H1 (cell line): ENCODE measurements around the gene SYNGR3. TPM values are rescaled to one million over a fixed set of nuclear protein-coding genes. Genes with fewer than 3 reads are reported as not detected.

Source experiments
- CTCF ChIA-PET: fragments of 300-600 bp; sonication (Branson Sonifier 250); formaldehyde crosslinking; loops from one replicate; lab custom pipeline; 2021; ENCODE audit not compliant: partially characterized antibody; lab: Charles Lee
- POLR2A ChIA-PET: fragments of 300-600 bp; sonication (Branson Sonifier 250); formaldehyde crosslinking; loops from one replicate; lab custom pipeline; 2021; ENCODE audit warnings: inconsistent platforms; ENCODE audit not compliant: partially characterized antibody; lab: Charles Lee
- DNase-seq, 2 experiments: peaks; one replicate each; pipeline versions ENCODE4 v3.0.0 to v3.0.0-alpha.2; 2010 to 2022; ENCODE audit warnings: low spot score in 2 of 2, low read depth in 1 of 2, mixed read lengths in 1 of 2
- FAIRE-seq: peaks from 2 replicates; lab custom pipeline; 2011; peaks lifted over from hg19 to GRCh38; lab: Jason Lieb, UNC
- H2AFZ ChIP-seq: 2 replicates; pipeline ENCODE4 v1.8.1; 2012; ENCODE audit warnings: low read length, inconsistent platforms
- H2AK5ac ChIP-seq: 2 replicates; pipeline ENCODE4 v1.6.1; 2013; ENCODE audit warnings: low read depth, low read length
- H2BK120ac ChIP-seq: replicated peaks from 2 replicates; pipeline ENCODE3; 2013; ENCODE audit warnings: low read depth, low read length, inconsistent platforms
- H2BK12ac ChIP-seq: 2 replicates; pipeline ENCODE4 v1.6.1; 2013; ENCODE audit warnings: low read depth, low read length
- H2BK15ac ChIP-seq: 2 replicates; pipeline ENCODE4 v1.6.1; 2013; ENCODE audit warnings: low read length
- H2BK20ac ChIP-seq: 2 replicates; pipeline ENCODE4 v1.6.1; 2013; ENCODE audit warnings: low read length
- H2BK5ac ChIP-seq: 2 replicates; pipeline ENCODE4 v1.6.1; 2013; ENCODE audit warnings: low read depth, low read length
- H3K14ac ChIP-seq: 2 replicates; pipeline ENCODE4 v1.6.1; 2013; ENCODE audit warnings: inconsistent platforms; ENCODE audit not compliant: insufficient read length
- H3K18ac ChIP-seq: 2 replicates; pipeline ENCODE4 v1.6.1; 2013; ENCODE audit warnings: low read length; ENCODE audit errors: extremely low read depth
- H3K23ac ChIP-seq: 2 replicates; pipeline ENCODE4 v1.6.1; 2013; ENCODE audit warnings: inconsistent platforms; ENCODE audit not compliant: insufficient read length
- H3K23me2 ChIP-seq: 2 replicates; pipeline ENCODE4 v1.6.1; 2013; ENCODE audit warnings: low read depth, low read length
- H3K27ac ChIP-seq: 2 replicates; pipeline ENCODE4 v1.6.1; 2011; ENCODE audit warnings: low read depth, low read length, inconsistent platforms
- H3K27me3 ChIP-seq, 4 experiments: replicated peaks in 1 of 4; 1 replicate in 1 of 4; 2 replicates in 3 of 4; pipeline versions ENCODE4 v1.6.1 to v1.8.1; 2011 to 2013; ENCODE audit warnings: low read length in 3 of 4, mild to moderate bottlenecking in 3 of 4, inconsistent platforms in 2 of 4, mixed read lengths in 2 of 4, moderate library complexity in 1 of 4; ENCODE audit not compliant: control insufficient read depth in 3 of 4, insufficient read depth in 3 of 4; ENCODE audit errors: extremely low read depth in 1 of 4
- H3K36me3 ChIP-seq, 4 experiments: 2 replicates each; pipeline versions ENCODE4 v1.6.1 to v1.8.1; 2011 to 2013; ENCODE audit warnings: mild to moderate bottlenecking in 4 of 4, low read length in 3 of 4, moderate library complexity in 2 of 4, control low read depth in 1 of 4, inconsistent platforms in 1 of 4; ENCODE audit not compliant: insufficient read depth in 4 of 4, control insufficient read depth in 2 of 4
- H3K4ac ChIP-seq: replicated peaks from 2 replicates; pipeline ENCODE3; 2013; ENCODE audit warnings: low read length, low read depth, mixed read lengths, inconsistent platforms; ENCODE audit not compliant: insufficient read length
- H3K4me1 ChIP-seq, 4 experiments: replicated peaks in 1 of 4; 1 replicate in 1 of 4; 2 replicates in 3 of 4; pipeline versions ENCODE4 v1.6.1 to v1.8.1; 2011 to 2013; ENCODE audit warnings: low read length in 3 of 4, inconsistent platforms in 2 of 4, mixed read lengths in 1 of 4; ENCODE audit not compliant: insufficient read depth in 4 of 4, control insufficient read depth in 3 of 4
- H3K4me2 ChIP-seq, 2 experiments: 2 replicates each; pipeline versions ENCODE4 v1.6.1 to v1.8.1; 2011 to 2013; ENCODE audit warnings: low read depth in 2 of 2, low read length in 2 of 2, control low read depth in 1 of 2, inconsistent platforms in 1 of 2, mild to moderate bottlenecking in 1 of 2; ENCODE audit not compliant: insufficient read depth in 1 of 2
- H3K4me3 ChIP-seq, 4 experiments: fragments of 200-600, 300-600 bp in 1 of 4; sonication (generic), shearing (Covaris generic), sonication (Bioruptor Twin) in 1 of 4; 2 replicates each; pipeline versions ENCODE4 v1.5.1 to v1.8.1; 2011 to 2016; ENCODE audit warnings: low read length in 4 of 4, low read depth in 3 of 4, control low read depth in 2 of 4, inconsistent platforms in 2 of 4, mild to moderate bottlenecking in 2 of 4, mixed read lengths in 1 of 4, moderate library complexity in 1 of 4; ENCODE audit not compliant: insufficient read depth in 2 of 4; ENCODE audit errors: extremely low read depth in 1 of 4
- H3K56ac ChIP-seq: replicated peaks from 2 replicates; pipeline ENCODE3; 2013; ENCODE audit warnings: low read depth, mild to moderate bottlenecking, mixed read lengths, low read length, inconsistent platforms; ENCODE audit not compliant: insufficient read length
- H3K79me1 ChIP-seq: 2 replicates; pipeline ENCODE4 v1.6.1; 2013; ENCODE audit warnings: low read depth, low read length, control low read depth
- H3K79me2 ChIP-seq, 2 experiments: 2 replicates each; pipeline versions ENCODE4 v1.6.1 to v1.8.1; 2012 to 2013; ENCODE audit warnings: low read length in 2 of 2, mild to moderate bottlenecking in 2 of 2, inconsistent platforms in 1 of 2; ENCODE audit not compliant: insufficient read depth in 2 of 2, control insufficient read depth in 1 of 2
- H3K9ac ChIP-seq, 4 experiments: replicated peaks in 1 of 4; 1 replicate in 1 of 4; 2 replicates in 3 of 4; pipeline versions ENCODE4 v1.6.1 to v1.8.1; 2011 to 2013; ENCODE audit warnings: low read depth in 3 of 4, low read length in 3 of 4, control low read depth in 2 of 4, mild to moderate bottlenecking in 2 of 4, moderate library complexity in 2 of 4, inconsistent platforms in 1 of 4; ENCODE audit errors: extremely low read depth in 1 of 4
- H3K9me3 ChIP-seq, 2 experiments: 2 replicates each; pipeline versions ENCODE4 v1.6.1 to v1.8.1; 2012 to 2013; ENCODE audit warnings: mild to moderate bottlenecking in 2 of 2, moderate library complexity in 2 of 2, control low read depth in 1 of 2, inconsistent platforms in 1 of 2, low read depth in 1 of 2, low read length in 1 of 2, mixed read lengths in 1 of 2; ENCODE audit not compliant: insufficient read depth in 2 of 2
- H4K20me1 ChIP-seq, 2 experiments: replicated peaks in 1 of 2; 2 replicates each; pipeline versions ENCODE3 to v1.8.1; 2011 to 2013; ENCODE audit warnings: inconsistent platforms in 2 of 2, low read length in 2 of 2, mild to moderate bottlenecking in 1 of 2; ENCODE audit not compliant: insufficient read depth in 2 of 2, control insufficient read depth in 1 of 2
- H4K5ac ChIP-seq: 2 replicates; pipeline ENCODE4 v1.6.1; 2013; ENCODE audit warnings: low read length, low read depth, mixed read lengths, inconsistent platforms; ENCODE audit not compliant: insufficient read length
- H4K8ac ChIP-seq: 2 replicates; pipeline ENCODE4 v1.8.0; 2013; ENCODE audit warnings: mild to moderate bottlenecking, moderate library complexity, low read length, inconsistent platforms; ENCODE audit not compliant: insufficient read depth; ENCODE audit errors: extremely low read depth
- H4K91ac ChIP-seq: replicated peaks from 2 replicates; pipeline ENCODE3; 2013; ENCODE audit warnings: low read length, mixed read lengths, inconsistent platforms; ENCODE audit not compliant: insufficient read length
- RNF2 ChIP-seq: fragments of 200-900, 300-1000 bp; sonication (generic); IDR thresholded peaks from 2 replicates; pipeline ENCODE4 v1.7.1; 2016; ENCODE audit warnings: borderline replicate concordance, low read depth, mild to moderate bottlenecking, antibody characterized with exemption, low read length; ENCODE audit not compliant: poor library complexity, severe bottlenecking; ENCODE audit errors: missing control alignments
- WGBS, 2 experiments: shearing (Covaris generic) in 1 of 2; methylation state at CpG; one replicate each; pipeline versions ENCODE4 v1.1.6 to v1.1.7; 2013 to 2015; ENCODE audit warnings: low lambda C conversion rate in 2 of 2, mixed read lengths in 2 of 2, inconsistent platforms in 1 of 2, low coverage in 1 of 2, missing lambda C conversion rate in 1 of 2; ENCODE audit not compliant: insufficient replicate concordance in 2 of 2, insufficient coverage in 1 of 2, insufficient read length in 1 of 2; ENCODE audit errors: extremely low coverage in 1 of 2, missing lambda C conversion rate in 1 of 2; 5-methylcytosine and 5-hydroxymethylcytosine counted together
- polyA plus RNA-seq, 7 experiments: library from polyadenylated mRNA; depleted of rRNA in 3 of 7; stranded (reverse) in 5 of 7; unstranded in 2 of 7; fragments of >200 nt in 5 of 7; fragments of 200-250 nt in 2 of 7; gene quantifications; 1 replicate in 5 of 7; 2 replicates in 1 of 7; 4 replicates in 1 of 7; pipeline versions ENCODE4 v1.2.1 to v1.2.3, GENCODE V29; 2011 to 2013; ENCODE audit warnings: missing spikeins in 2 of 7, mixed read lengths in 2 of 7
- total RNA-seq: library from RNA; stranded (reverse); fragmentation: NEBNext Ultra II Directional; extraction: Animal tissue kit (Norgen Biotek cat#: 25700); gene quantifications from 2 replicates; pipeline ENCODE4 v1.2.1, GENCODE V29; 2021
- TF ChIP-seq, protein P1 (sequence below): IDR thresholded peaks from 2 replicates; pipeline ENCODE4 v1.6.1; 2011; ENCODE audit warnings: low read depth, mild to moderate bottlenecking, low read length; ENCODE audit not compliant: insufficient read depth

SYNGR3 gene
- total and polyA plus RNA-seq, 2 of the 8 experiments (the other 6 are each of a cell fraction or from before 2014, with no cell fraction given) = 36.2 to 49.9 TPM

DNA sequence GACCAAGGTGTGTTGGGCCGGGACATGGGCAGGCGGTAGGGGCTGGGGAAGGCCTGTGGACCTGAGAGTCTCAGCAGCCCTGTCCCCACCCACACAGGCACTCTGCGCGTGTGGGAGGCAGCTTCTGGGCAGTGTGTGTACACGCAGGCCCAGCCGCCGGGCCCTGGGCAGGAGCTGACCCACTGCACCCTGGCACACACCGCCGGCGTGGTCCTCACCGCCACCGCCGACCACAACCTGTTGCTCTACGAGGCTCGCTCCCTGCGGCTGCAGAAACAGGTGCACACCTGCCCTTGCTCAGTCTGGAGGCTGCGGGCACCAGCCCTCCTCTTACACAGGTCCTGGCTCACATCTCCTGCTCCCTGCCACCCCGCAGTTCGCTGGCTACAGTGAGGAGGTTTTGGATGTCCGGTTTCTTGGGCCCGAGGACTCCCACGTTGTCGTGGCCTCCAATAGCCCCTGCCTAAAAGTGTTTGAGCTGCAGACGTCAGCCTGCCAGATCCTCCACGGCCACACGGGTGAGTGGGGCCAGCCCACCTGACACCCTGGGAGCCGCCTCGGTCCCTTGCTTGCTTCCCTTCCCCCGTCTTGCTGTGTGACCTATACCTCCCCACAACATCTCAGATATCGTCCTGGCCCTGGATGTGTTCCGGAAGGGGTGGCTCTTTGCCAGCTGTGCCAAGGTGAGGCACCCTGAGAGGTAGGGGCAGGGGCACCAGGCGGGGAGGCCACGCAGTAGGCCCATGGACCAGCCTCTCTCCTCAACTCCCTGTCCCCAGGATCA lies 14.1 kb upstream of the SYNGR3 start:
- Histone ChIP-seq H2BK12ac (no peak overlapping the region), H3K18ac (no peak overlapping the region), H4K8ac (no peak overlapping the region), H2AFZ (no peak overlapping the region), H3K9ac (no peak overlapping the region), H3K4ac (no peak overlapping the region), H3K23me2 (peaks cover 21% of the 10 kb centered on the region), H3K14ac (no peak overlapping the region), H2BK15ac (no peak overlapping the region), H3K36me3 (peaks cover 11 to 33% (median 22%) of the 10 kb centered on the region in 4 experiments; a peak in 7 of 8 replicates), H4K91ac (no peak overlapping the region), H3K4me1 (peaks cover 0 to 23% (median 16%) of the 10 kb centered on the region in 4 experiments; a peak in 5 of 7 replicates), H2BK20ac (no peak overlapping the region), H4K5ac (no peak overlapping the region), H3K79me1 (peaks cover 12% of the 10 kb centered on the region; the same call in 1 of the 2 replicates), H3K4me3 (no peak overlapping the region), H3K4me2 (no peak overlapping the region), H2BK120ac (no peak overlapping the region), H4K20me1 (peaks cover 2 to 24% of the 10 kb centered on the region in 2 experiments), H3K23ac (no peak overlapping the region), H3K56ac (no peak overlapping the region), H3K9me3 (no peaks in the 10 kb centered on the region), H2AK5ac (no peak overlapping the region), H2BK5ac (no peak overlapping the region), H3K27ac (no peak overlapping the region), H3K79me2 (peaks cover 3 to 16% of the 10 kb centered on the region in 2 experiments; a peak in 2 of 4 replicates), H3K27me3 (peaks cover under 1 to 14% (median 13%) of the 10 kb centered on the region in 4 experiments; a peak in 6 of 7 replicates)
- 93% methylated on average over 32 of the region's 33 CpGs; no CpG with 5 or more reads in 1 of the 2 experiments for WGBS, 2 experiments
- TF ChIP-seq, protein P1, sequence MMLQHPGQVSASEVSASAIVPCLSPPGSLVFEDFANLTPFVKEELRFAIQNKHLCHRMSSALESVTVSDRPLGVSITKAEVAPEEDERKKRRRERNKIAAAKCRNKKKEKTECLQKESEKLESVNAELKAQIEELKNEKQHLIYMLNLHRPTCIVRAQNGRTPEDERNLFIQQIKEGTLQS = no peak
- TF ChIP-seq RNF2 = no peak
- FAIRE-seq (no peak), DNase-seq (no peak)
- CTCF ChIA-PET = interaction anchor here (1.3 kb wide), 1 partner anchor 29 kb away, joined by 3 read pairs; no protein-coding TSS in a partner anchor
- POLR2A ChIA-PET = interaction anchor here (1.9 to 28.2 kb wide), 2 partner anchors 12 to 29 kb away, joined by 6 to 736 read pairs; partner anchors contain the start of genes NDUFB10, RNF151, RPS2 and TBL3
